Left hindlimb (tissue), 1 donor: Measurements from ENCODE around the gene HMGCR.
"Not testable (repeated sequence)": the region's sequence is repeated elsewhere in the genome, so short reads cannot be mapped to it uniquely, and the experiment has no call there.

ENCODE experiments used
- DNase-seq: peaks from one replicate; pipeline ENCODE4 v3.0.0-alpha.2; 2018

HMGCR gene

DNA sequence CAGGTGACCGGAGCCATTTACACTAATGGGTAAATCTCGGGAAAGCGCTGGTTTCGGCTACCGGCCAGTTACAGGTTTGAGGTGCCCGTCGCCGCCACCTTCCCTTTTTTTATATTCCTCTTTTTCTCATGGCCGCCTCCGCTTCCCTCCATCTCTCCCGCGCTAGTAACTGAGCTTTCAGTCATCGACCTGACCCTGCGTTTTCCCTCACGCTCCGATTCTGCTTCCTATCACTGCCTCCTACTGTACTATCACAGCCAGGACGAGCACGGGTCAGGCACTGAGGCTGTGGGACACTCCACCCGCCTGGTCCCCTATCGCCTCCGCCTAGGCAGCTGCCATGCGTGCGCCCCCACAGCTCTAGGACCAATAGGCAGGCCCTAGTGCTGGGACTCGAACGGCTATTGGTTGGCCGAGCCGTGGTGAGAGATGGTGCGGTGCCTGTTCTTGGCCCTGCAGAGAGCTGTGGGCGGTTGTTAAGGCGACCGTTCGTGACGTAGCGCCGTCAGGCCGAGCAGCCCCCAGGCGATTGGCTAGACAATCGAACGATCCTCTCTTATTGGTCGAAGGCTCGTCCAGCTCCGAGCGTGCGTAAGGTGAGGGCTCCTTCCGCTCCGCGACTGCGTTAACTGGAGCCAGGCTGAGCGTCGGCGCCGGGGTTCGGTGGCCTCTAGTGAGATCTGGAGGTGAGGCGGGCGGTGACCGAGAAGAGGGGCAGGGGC is at the start of gene HMGCR:
Gene HMGCR, plus strand, starts transcription at position 606 of the 722 bp plus-strand sequence. CDS start 5,386 bp downstream, outside the sequence.
- DNase-seq: peak; percentile 99

DNA sequence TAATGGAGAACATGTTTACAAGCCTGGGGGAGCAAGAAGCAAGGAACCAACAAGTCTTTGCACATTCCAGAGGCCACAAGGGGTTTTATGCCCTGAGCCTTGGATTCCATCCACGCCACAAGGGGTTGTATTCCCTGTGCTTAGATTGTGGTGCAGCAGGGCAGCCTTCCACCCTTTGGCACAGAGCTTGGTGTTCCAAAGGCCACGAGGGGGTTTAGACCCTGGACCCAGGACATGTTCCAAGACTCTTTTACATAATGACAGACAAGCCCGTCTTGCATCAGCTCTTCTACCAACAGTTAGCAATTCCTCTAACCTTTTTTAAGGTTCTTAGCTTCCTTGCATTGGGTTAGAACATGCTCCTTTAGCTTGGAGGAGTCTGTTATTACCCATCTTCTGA is 45.2 kb upstream of the HMGCR start:
- not testable (repeated sequence) for DNase-seq

DNA sequence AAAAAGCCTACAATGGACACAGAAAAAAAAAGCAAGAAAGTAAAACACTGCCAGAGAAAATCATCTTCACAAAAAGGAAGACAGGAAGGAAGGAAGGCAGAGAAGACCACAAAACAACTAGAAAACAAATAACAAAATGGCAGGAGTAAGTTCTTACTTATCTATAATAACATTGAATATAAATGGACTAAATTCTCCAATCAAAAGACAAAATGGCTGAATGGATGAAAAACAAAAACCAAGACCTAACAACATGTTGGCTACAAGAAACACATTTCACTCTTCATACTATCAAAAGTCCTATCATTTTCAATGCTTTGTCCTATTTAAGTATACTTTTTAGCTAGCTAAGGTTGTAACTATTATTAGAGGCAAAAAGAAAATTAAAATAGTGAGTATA is 36.9 kb upstream of the HMGCR start:
- DNase-seq: no peak

DNA sequence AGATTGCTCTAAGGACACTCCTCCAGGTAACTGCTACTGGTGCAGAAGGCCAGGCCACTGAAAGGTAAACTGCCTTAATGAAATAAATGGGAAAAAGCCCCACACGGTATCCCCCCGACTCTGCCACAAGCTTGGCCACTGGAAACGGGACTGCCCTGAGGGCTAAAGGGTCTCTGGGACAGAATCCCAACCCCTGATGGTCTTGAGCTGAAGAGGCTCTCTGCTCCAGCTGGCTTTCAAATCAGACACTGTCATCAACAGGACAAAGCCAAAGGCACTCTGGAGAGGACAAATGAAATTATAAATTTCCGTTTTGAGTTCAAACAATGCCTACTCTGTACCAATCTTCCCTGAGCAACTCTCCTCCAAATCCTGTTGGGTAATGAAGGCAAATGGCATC is 33.6 kb upstream of the HMGCR start:
- DNase-seq: no peak

DNA sequence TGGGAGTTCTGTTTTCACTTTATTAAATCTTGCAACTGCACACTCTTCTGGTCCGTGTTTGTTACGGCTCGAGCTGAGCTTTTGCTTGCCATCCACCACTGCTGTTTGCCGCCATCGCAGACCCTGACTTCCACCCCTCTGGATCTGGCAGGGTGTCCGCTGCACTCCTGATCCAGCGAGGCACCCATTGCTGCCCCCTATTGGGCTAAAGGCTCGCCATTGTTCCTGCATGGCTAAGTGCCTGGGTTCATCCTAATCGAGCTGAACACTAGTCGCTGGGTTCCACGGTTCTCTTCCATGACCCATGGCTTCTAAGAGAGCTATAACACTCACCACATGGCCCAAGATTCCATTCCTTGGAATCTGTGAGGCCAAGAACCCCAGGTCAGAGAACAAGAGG is 32.5 kb upstream of the HMGCR start:
- DNase-seq: not testable (repeated sequence)

DNA sequence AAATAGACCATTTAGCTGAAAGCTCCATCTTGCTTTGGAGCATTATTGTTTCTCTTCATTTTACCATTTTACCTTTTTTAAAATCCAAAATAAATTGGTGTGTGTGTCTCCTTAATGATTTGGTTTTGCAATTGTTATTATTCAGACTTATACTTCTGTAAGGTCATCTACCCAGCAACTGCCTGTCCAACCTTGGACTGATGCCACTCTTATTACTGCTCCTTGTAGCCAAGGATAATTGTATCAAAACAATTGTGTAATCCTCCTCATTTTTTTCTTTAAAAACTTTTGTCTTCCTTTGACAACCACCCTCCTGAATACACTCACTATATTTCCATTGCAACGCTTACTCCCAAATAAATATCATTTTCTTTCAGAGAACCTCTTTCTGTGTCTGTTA is 30.3 kb upstream of the HMGCR start:
- DNase-seq: no peak

DNA sequence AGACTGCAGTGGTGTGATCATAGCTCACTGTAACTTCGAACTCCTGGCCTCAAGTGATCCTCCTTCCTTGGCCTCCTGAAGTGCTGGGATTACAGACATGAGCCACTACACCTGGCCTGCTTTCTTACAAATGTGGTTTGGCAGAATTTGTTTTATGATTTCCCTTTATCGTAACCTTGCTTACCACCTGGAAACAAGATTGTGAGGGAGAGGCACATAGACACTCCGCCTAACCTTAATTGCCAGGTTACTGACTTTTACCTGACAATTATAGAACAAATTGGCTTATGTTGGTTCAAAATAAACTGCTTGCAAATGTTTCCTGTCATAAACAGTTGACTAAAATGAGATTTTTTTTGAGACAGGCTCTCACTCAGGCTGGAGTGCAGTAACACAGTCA is 26.8 kb upstream of the HMGCR start:
- no peak for DNase-seq

DNA sequence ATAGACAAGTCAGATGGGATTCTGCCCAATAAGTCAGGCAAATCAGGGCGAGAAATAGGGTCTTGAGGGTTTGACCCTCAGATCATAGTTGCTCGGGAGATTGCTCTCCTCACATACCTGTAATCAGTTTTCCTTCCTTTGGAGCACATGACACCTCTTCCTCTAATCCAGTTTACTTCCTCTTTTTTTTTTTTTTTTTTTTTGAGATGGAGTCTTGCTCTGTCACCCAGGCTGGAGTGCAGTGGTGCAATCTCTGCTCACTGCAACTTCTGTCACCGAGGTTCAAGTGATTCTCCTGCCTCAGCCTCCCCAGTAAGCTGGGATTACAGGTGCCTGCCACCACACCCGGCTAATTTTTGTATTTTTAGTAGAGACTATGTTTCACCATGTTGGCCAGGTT is 17.9 kb upstream of the HMGCR start:
- DNase-seq: not testable (repeated sequence)

DNA sequence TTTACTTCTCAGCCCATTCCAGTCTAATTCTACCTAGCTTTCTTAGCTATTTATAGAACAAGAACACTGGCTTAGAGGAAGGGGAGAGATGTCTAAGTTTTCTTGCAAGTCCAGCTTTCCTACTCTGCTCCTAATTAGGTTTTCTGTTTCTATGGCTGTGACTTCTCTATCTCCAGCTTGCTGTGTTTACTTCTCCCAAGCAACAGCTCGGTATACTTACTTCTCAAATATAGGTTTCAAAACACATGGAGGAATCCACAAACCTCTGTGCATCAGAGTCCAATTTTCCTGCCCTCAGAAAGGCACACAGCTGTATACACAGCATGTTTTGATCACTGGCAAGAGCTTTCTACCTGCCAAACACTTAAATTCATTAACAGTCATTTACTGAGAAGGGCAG is 17.4 kb upstream of the HMGCR start:
- DNase-seq: no peak

DNA sequence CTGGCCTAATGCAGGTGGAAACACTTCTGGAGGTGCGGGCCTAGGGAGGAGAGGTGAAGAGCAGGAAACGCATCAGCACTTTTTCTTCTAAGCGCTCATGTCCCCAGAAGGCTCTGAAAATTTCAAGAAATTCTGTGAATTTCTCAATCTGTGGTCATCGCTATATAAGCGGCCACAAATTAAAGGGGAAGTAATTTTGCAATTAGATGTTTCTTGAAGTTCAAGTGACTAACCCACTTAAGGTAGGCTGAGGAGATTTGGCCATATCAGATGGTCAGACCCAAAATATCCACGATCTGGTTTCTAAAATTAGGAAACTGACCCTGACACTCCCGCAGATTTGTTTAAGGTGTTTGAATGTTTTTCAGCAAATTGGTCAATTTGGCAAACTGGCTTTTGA is 16.6 kb upstream of the HMGCR start:
- no peak for DNase-seq

DNA sequence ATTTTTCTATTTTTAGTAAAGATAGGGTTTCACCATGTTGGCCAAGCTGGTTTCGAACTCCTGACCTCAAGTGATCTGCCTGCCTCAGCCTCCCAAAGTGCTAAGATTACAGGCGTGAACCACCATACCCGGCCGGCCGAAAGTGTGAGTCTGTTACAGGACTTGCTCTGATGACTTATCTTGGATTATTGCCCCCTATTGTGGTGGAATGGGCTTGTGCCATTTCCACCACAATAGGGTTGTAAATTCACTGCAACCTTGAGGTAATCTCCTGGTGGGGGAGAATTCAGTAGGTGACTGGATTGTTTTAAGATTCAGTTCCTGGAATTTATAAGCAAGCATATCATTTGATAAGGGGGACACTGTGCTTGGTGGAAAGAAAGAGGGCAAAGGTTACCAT is 15.0 kb upstream of the HMGCR start:
- DNase-seq: no peak

DNA sequence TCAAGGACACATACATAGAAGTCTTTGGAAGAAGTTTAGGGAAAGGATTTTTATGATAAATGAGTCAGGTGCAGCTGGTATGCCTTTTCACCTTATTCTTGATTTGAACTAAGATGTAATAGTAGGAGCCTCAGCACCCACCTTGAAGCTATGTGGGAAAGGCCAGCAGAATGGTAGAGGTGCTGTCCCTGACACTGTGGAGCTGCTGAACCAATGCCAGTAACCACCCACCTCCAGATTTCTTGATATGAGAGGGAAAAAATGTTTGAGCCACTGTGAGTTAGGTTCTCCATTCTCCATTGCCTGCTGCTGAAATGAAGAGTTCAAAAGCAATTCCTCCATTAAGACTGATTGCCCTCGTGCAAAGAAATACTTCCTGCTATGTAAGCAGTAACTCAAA is 12.2 kb upstream of the HMGCR start:
- DNase-seq: no peak

DNA sequence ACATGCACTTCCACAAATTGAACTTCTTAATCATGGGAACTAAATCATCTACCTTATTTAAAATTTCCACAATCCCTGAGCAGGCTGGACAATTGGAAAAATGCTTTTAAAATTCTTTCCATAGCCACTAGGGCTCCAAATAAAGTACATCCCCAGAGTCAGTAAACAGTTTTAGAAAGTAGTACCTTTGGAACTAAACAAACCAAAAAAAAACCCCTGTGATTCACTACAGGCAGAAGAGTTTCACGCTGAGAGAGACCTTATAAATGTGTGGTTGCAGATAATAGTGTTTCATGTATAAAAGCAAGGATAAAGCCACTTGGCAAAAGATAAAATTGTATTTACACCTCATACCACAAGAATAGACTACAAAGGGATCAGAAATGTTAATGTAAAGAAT is 11.8 kb upstream of the HMGCR start:
- DNase-seq: no peak

DNA sequence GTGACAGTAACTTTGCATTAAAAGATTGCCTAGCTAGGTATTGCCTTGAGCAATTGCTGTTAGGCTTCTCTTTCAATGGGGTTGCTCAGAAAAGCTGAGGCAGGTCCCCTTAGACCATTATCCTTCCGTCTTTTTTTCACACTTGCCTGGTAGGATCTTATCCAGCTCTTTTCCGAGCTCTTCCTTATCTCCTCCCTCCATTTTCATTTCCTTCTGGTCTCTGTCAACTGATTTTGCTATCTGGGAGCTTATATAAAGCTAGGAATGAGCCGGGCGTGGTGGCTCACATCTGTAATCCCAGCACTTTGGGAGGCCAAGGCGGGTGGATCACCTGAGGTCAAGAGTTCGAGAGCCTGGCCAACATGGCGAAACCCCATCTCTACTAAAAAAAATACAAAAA is 6.6 kb upstream of the HMGCR start:
- no peak for DNase-seq

DNA sequence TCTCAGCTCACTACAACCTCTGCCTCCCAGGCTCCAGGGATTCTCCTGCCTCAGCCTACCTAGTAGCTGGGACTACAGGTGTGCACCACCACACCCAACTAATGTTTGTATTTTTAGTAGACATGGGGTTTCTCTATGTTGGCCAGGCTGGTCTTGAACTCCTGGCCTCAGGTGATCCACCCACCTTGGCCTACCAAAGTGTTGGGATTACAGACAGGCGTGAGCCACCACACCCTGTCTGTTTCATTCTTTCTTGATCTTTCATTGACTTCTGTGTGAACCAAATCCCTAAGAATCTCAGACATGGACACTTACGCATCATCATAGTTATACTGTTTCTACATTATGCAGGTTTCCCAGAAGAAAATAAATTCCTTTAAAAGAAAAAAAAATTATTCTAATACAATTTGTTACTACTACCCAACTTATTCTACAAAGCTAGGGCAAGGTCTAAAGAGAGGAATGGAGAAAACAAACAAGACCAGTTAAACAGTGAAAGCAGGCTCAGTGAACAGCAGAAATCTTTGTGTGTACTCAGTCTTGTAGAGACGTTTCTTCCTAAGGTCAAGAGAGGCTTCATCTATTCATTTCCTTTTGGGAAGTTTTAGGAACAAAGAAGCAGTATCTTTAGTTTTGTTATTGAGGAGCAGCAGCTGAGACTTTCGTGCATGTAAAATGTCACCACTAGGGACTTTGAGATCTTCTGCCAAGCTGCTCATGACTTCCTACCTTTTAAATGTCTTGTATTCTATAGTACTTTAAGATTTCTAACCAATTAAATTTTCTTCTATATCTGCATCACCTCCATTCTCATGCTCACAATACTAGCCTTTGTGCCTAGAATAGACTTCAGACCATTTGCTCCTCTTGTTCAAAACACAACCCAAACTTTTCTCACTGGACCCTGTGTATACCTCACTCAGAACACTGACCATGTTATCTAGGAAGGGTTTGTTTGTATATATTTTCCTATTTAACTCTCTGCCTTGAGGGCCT is 5.6 kb upstream of the HMGCR start:
- no peak for DNase-seq

DNA sequence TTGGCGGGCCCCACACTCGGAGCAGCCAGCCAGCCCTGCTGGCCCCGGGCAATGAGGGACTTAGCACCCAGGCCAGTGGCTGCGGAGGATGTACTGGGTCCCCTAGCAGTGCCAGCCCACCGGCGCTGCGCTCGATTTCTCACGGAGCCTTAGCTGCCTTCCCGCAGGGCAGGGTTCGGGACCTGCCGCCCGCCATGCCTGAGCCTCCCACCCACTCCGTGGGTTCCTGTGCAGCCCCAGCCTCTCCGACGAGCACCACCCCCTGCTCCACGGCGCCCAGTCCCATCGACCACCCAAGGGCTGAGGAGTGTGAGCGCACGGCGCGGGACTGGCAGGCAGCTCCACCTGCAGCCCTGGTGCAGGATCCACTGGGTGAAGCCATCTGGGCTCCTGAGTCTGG is 3.3 kb upstream of the HMGCR start:
- DNase-seq: not testable (repeated sequence)

DNA sequence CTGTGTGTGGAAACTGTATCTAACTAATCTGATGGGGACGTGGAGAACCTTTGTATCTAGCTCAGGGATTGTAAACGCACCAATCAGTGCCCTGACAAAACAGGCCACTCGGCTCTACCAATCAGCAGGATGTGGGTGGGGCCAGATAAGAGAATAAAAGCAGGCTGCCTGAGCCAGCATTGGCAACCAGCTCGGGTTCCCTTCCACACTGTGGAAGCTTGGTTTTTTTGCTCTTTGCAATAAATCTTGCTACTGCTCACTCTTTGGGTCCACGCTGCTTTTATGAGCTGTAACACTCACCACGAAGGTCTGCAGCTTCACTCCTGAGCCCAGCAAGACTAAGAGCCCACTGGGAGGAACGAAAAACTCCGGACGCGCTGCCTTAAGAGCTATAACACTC is 2.6 kb upstream of the HMGCR start:
- DNase-seq: not testable (repeated sequence)

DNA sequence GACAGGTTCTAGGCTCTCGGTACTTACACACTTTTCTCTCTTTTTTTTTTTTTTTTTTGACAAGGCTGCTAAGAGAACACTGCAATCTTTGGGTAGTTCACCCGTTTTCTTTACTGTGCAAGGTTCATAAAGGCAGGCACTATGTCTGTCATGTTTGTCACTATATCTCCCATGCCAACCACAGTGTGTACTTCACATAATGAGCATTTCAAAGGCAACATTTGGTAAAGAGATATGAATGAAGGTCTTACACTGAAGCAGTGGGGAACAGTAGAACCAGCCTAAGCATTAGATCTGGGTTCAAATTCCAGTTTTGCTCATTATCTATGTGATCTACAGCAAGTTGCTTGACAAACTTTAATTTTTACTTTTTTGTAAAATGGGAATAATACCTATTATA is 1.5 kb upstream of the HMGCR start:
- no peak for DNase-seq

DNA sequence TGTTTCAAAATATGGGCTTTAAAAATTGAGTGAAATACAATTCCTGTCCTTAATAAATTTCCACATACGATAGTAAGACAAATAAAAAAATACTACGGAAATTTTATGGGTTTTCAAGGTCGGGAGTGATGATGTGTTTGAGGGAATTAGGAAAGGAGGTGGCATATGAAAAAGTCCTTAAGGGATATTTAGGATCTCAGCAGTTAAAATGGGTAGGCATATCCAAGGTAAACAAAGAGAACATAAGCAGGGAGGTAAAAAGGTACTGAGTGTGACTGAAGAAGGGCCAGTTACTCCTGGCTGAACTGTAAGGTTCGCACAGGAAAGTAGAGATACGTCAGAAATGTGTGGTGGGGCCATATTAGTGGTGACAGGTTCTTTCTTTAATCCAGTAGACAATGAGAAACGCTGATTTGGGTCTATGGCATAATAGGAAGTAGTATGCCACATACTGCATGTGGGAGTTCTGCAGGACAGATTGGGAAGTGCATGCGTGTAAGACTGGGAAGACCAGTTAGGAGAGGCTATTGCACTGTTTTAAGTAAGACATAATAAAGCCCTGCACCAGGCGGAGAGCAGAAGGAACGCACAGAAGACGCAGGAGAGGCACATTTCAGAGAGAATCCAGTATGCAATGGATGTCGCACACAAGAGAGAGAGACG is 937 bp upstream of the HMGCR start:
- peak; percentile 50 for DNase-seq

DNA sequence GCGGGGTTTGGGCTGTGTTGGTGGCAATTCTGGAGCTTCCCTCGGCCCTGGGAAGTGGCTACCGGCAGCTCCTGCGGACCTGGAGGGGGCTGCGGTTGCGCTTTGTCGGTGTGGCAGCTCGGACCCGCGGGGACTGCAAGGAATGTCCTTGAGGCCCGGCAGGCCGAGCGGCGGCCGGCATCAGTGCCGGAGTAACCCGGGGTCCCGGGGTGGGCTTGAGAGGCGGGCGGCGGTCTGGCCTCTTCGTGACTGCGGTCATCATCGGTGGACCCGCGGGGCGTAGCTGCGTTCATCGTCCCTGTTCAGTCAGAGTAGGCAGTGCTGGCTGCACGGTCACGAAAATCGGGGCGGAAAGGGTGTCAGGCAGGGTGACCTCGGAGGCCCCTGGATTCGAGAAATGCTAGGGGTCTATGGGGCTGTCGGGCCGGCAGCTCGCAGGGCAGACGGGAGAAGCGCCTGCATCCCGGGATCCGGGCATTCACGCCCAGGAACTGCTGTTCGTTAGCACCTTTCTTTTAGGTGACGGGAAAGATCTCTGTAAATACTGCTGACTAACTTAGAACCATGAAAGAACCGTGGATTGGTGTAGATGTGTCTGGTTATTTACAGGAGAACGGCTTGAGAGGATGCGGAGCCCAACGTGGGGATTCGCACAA is 474 bp downstream of the HMGCR start:
- peak; percentile 54 for DNase-seq

DNA sequence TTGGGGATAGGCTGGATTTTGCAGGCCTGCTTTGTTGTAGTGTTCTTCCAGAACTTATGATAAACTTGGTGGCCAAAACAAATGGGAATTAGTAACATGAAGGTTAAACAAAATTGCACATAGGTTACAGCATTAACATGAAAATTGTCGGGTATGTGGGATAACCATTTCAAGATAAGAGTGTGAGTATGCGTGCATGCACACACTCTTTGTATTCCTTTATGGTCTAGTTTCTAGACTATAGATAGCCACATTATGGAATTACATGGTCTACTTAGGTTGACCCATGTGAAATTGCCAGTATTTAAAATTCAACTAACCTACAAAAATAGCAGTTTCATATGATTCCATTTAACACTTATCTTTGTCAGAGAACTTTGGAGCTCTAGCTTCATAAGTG is 1.4 kb downstream of the HMGCR start:
- DNase-seq: no peak

DNA sequence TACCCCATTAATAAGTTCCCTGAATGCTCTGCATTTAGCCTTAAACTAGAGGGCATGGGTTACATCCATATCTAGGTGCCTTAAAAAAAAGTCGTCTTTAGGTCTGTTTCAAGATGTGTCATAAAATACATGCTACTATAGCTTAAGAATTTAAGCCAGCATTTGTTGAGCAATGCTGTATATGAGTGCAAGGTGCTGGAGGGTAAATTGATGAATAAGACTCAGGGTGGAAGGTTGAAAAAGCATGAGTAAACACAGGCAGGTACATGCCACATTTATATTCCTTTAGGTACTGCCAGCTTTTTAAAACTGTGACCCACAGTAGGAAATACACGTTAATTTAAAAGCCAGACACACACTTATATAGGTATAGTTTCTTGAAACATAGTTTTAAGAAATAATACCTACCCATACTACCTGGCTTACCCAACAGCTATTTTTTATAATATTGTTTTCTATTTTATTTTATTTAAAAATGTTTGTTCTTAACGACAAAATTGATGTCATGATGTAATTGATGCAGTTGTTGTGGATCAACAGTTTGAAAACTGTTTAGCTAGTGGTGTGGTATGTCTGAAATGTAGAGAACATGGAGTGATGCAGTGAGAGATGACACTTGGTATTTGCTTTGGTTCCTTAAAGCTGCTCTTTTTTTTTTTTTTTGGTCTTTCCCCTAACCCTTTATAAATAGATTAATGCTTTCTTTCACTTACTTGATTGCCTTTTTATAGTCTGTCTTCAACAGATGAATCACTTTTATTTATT is 3.9 kb downstream of the HMGCR start:
- DNase-seq: no peak
